HL-60/S4 treated with retinoic acid at 250 ng/mL for 4 days and 3 days (cell line): ENCODE data around the gene CEACAM7.
"Not testable (repeated sequence)": the region's sequence is repeated elsewhere in the genome, so short reads cannot be mapped to it uniquely, and the experiment has no call there.

Experiments used
- in situ Hi-C: fragments of 300-500 bp; cut with MboI; formaldehyde crosslinking; loops from 2 replicates; pipeline ENCODE4 v1.7.0; 2022; ENCODE audit warnings: low sequenced_read_pairs

CEACAM7 gene

DNA sequence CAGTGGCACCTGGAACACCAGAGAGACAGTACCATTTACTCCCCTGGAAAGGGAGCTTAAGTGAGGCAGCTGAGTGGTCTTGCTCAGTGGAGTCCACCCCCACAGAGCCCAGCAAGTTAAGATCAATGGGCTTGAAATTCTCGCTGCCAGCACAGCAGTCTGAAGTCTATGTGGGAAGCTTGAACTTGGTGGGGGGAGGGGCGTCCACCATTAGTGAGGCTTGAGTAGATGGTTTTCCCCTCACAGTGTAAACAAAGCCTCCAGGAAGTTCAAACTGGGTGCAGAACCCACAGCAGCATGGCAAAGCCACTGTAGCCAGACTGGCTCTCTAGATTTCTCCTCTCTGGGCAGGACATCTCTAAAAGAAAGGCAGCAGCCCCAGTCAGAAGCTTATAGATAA is 30.9 kb downstream of the CEACAM7 start:
- in situ Hi-C loops: no loop called here

DNA sequence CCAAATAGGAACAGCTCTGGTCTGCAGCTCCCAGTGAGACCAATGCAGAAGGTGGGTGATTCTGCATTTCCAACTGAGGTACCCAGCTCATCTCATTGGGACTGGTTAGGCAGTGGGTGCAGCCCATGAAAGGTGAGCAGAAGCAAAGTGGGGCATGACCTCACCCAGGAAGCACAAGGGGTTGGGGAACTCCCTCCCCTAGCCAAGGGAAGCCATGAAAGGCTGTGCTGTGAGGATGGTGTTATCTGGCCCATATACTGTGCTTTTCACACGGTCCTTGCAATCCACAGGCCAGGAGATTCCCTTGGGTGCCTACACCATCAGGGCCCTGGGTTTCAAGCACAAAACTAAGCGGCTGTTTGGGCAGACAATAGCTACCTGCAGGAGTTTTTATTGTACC is 31.3 kb downstream of the CEACAM7 start:
- in situ Hi-C loops: not testable (repeated sequence)

DNA sequence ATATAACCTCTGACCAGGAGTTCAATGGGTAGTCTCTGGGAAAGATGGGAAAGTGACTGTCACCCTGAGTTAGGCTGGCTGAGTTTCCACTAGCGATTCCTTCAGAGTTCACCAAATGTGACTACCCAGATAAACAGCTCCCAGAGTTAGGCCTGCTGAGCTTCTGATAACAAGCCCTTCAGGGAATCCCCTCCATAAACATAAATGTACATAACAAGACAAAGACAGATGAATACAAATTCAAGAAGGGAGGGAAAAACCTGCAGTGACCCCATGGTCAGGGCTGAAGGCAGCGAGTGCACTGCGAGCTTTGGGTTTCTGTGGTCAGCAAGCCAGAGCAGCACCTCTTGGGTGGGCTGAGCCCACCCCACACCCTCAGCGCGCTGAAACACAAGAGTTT is 35.8 kb downstream of the CEACAM7 start:
- in situ Hi-C loops: no loop called here

DNA sequence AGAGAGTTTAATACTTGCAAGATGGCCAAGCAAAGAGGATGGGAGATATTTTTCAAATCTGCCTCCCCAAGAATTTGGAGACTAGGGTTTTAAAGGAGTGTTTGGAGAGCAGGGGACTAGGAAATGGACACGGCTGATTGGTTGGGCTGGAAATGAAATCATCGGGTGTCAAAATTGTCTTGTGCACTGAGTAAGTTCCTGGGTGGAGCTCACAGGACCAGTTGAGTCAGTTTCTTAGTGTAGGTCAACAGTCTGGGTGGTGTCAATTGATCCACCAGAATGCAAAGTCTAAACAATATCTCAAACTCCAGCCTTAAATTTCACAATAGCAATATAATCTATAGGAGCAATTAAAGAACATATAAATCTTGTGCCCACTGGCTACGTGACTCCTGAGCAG is 38.2 kb downstream of the CEACAM7 start:
- in situ Hi-C loops: no loop called here

DNA sequence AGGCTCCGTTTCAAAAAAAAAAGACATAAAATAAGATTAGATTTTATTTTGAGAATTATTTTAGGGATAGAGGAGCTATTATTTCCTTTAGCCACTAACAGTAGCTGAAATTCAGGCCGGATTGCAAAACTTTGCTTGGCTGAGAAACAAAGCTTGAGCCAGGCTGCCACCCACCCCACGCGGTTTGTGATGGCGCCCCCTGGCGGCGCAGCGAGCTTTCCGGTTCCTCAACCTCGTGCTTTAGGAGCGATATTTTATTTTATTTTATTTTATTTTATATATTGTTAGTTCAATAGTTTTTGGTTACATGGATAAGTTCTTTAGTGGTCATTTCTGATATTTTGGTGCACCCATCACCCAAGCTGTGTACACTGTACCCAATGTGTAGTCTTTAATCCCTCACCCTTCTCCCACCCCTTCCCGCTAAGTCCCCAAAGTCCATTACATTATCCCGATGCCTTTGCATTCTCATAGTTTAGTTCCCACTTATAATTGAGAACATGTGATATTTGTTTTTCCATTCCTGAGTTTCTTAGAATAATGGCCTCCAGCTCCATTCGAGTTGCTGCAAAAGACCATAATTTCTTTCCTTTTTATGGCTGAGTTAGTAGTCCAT is 41.4 kb downstream of the CEACAM7 start:
- in situ Hi-C loops: no loop called here

DNA sequence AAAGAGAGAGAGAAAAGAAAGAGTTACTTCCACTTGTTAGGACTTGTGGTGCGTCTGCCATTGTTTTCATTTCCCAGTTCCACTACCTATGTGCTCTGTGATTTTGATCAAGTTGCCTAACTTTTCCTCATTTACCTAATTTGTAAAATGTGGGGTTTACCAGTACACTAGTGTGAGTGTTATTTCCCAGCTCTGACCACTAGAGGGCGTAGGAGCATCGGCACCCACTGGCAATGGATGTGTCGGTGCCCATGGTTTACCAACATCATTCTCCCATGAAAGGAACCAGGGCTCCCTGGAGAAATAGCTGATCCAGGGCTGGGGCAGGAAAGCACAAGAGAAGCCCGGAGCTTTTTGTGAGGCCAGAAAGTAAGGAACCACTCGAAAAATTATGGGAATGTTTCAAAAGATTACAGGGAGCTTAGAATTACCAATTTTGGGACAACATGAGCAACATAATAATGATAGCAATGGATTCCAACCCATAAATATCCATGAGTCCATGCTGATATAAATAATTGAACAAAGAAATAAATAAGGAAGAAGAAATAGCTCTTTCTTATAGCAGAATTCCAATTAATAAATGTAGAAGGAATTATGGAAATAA is 46.1 kb downstream of the CEACAM7 start:
- in situ Hi-C loops: no loop called here

DNA sequence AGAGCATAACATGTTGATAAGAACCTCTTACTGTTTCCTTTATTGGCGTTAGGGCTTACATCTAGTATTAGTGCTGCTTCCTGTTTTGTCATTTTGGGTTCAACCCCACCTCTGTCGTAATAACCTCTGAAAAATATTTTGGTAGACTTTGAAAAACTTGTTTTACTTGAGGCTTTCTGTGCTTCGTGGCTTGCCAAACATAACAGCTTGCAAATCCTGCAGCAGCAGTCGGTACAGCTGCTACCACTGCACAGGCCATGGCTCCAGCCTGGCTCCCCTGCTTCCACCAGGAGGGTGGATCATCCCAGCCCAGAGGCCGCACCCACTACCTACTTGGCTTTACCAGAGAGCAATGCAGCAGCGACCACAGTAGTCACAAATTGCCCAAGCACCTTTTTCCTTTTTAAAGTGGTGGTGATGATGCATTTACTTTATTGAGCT is 49.4 kb downstream of the CEACAM7 start:
- in situ Hi-C loops: no loop called here

DNA sequence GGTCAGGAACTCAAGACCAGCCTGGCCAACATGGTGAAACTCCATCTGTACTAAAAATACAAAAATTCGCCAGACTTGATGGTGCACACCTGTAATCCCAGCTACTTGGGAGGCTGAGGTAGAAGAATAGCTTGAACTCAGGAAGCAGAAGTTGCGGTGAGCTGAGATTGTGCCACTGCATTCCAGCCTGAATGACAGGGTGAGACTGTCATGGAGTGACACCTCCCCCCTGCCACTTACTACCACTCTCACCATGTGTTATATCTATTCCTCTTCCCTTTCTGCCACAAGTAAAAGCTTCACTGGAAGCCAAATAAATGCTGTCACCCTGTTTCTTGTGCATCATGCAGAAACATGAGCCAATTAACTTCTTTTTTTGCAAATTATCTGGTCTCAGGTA is 50.6 kb downstream of the CEACAM7 start:
- in situ Hi-C loops: no loop called here

DNA sequence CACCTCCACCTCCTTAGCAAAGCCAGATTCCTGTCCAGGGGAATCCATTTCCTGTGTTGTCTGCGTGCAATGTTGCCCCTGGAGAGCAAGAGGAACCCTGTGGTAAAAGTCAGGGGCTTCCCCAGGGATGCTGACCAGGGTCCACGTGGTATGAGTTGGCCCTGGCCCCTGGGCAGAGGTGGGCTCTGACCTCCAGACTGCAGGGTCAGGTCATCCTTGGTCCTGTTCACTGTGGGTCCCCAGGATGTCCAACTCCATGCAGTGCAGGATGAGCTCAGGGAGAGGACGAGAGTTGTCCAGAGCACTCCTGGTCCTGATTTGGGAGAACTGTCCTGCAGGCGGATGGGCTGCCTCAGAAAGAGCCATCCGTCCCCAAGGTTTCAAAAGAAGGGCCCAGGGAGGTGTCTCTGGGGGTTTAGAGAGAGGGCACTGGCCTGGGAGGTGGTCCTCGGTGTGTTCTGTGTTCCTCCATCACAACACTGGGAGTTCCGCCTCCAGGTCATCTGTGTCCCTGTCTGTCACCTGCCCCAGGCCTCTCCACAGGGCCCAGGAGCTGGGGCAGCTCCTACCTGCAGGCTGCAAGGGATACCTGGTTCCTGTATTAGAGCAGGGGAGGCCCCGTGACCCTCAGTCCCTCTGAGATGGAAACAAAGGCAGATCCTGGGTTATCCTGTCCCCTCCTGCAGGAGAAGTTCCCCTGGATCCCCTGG is 59.9 kb downstream of the CEACAM7 start:
- in situ Hi-C loops: no loop called here

DNA sequence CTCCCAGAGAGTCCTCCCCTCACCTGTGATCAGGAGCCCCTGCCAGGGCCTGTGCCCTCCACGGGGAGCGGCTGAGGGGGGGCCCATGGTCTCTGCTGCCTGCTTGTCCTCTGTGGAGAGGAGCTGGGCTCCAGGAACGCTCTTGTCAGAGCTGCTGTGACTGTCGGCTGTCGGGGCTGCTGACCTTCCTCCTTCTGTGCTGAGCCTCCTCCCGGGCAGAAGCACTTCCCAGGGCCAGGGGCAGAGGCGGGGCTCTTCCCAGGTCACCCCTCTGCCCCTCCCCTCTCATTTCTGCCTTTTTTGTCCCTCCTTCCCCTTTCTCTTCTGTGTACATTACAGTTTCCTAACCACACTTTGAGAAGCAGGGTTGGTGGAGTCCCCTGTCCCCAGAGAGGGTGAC is 61.2 kb downstream of the CEACAM7 start, which contains the start of gene CEACAM4:
TSS of gene CEACAM4 (minus strand) at position 198 of the 400 bp plus-strand sequence. CDS start at position 87, 111 bp downstream.
- in situ Hi-C loops: no loop called here

DNA sequence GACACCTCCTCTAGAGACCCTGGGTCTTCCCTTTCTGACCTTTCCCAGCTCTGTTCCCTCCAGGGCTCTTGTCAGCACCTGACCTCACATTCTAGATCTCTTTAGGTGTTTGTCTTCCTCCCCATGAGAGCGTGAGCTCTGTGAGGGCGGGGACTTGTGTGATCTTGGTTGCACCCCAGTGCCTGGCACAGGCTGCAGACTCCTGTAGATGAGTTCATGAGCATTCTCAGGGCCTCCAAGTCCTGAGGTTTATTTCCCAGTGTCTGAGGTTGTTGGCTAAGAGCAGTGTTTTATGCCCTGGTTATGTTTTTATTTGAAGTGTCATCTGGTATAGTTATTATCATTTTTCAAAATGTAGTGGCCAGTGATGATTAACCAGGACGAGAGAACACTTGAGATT is 61.8 kb downstream of the CEACAM7 start:
- in situ Hi-C loops: no loop called here

DNA sequence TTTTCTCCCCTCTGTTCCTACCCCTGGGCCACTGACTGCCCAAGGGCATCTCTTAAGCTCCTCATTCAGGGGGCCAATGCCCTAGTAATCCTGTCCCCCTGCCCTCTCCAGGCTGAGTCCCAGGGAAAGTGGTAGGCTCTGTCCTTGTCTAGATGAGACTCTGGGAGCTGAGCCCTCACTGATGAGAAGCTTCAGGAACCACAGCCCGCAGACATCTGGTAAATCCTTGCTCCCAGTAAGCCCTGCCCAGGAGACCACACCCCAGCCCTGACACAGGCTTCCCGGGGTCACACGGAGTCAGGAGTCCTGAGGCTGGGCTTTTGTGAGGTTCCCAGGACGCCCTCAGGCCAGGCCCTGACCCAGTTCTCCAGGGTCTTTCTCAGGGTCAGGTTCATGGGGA is 63.1 kb downstream of the CEACAM7 start:
- in situ Hi-C loops: no loop called here

DNA sequence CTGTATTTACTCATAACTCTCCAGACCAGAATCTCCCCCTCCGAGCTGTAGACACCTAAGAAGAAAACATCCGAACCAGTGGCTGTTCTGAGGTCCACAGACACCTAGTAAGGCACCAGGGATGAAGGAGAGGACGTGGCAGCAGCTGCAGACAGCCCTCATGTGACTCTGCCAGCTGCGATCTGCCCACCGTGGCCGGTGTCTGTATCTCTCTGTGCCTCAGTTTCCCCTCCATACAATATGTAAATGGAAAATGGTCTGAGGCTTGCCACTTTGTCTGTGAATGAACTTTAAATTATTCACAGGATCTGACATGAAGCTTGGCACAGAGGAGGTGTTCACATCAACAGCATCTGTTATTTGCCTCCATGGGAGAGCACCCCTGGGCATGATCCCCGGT is 63.6 kb downstream of the CEACAM7 start:
- in situ Hi-C loops: no loop called here

DNA sequence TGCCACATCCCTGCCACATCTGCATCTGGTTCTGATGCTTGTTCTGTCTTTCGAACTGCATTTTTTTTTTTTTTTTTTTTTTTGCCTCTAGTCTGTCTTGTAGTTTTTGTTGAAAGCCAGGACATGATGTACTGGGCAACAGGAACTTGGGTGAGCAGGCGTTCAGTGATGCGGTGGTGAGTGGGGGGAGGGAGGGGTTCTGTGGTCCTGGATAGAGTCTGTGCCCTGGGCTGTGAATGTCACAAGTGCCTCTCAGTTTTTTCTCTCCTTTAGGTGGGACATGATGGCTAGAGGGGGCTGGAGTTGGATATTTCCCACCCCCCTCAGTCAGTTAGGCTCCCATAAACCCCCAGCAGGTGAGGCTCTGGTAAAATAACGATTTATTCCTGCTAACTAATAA is 64.7 kb downstream of the CEACAM7 start:
- in situ Hi-C loops: no loop called here
